ENCODE results near the gene KRTAP5-2. TPM values are rescaled to one million over a fixed set of nuclear protein-coding genes. Genes with fewer than 3 reads are reported as not detected.
"Not testable (repeated sequence)": the region's sequence is repeated elsewhere in the genome, so short reads cannot be mapped to it uniquely, and the experiment has no call there.

Gene KRTAP5-2
- total and polyA plus RNA-seq, 10 donors, result not detected

GRCh38 chr11:1622086-1622485 is 24.0 kb upstream of the KRTAP5-2 start, which contains the start of gene KRTAP5-4:
KRTAP5-4 (minus strand) TSS chr11:1622138; CDS start chr11:1622093, 45 bp downstream.
- TF ChIP-seq CTCF (IDR thresholded peaks at IDR 0.05 in 8 of 11, conservative IDR thresholded peaks at IDR 0.05 in 3 of 11) (no peak), POLR2AphosphoS5 (IDR thresholded peaks at IDR 0.05) (no peak), POLR2A (IDR thresholded peaks at IDR 0.05) (no peak)
- no peaks in the 10 kb centered on the region for H3K9me3 ChIP-seq
- H3K4me3 ChIP-seq, result no peak within 1 kb of the TSS
- peaks cover 0 to 21% (median 0%) of the 10 kb centered on the region in 7 donors for H3K27me3 ChIP-seq (replicated peaks in 1 of 7)
- no peaks in the 10 kb centered on the region for H3K36me3 ChIP-seq
- intact Hi-C loops (cut with DNase I; ENCODE audit: low total_unique reads), result no loop called here
- no peak within 1 kb of the TSS for H3K27ac ChIP-seq
- no peaks in the 10 kb centered on the region for H3K4me1 ChIP-seq
- no peak for DNase-seq
- WGBS, 5 donors, result 35 to 59% (median 47%) methylated on average over 1 of the region's 1 CpG

GRCh38 chr11:1619449-1619848 is 21.4 kb upstream of the KRTAP5-2 start:
- intact Hi-C loops (cut with DNase I; ENCODE audit: low total_unique reads), result no loop called here
- no peak for TF ChIP-seq CTCF (IDR thresholded peaks at IDR 0.05 in 8 of 11, conservative IDR thresholded peaks at IDR 0.05 in 3 of 11)
- TF ChIP-seq POLR2A (IDR thresholded peaks at IDR 0.05), result no peak
- TF ChIP-seq POLR2AphosphoS5 (IDR thresholded peaks at IDR 0.05), result no peak
- 34 to 42% (median 37%) methylated on average over 10 of the region's 10 CpGs for WGBS, 5 donors
- DNase-seq, result peak; percentile 40
- H3K9me3 ChIP-seq, result no peaks in the 10 kb centered on the region
- no peaks in the 10 kb centered on the region for H3K36me3 ChIP-seq
- peaks cover 0 to 23% (median 4%) of the 10 kb centered on the region in 7 donors for H3K27me3 ChIP-seq (replicated peaks in 1 of 7)
- no peak overlapping the region for H3K4me3 ChIP-seq
- H3K27ac ChIP-seq, result no peak overlapping the region
- H3K4me1 ChIP-seq, result no peaks in the 10 kb centered on the region

GRCh38 chr11:1618231-1618630 is 20.1 kb upstream of the KRTAP5-2 start:
- no peaks in the 10 kb centered on the region for H3K9me3 ChIP-seq
- H3K4me3 ChIP-seq, result no peak overlapping the region
- H3K27ac ChIP-seq, result no peak overlapping the region
- H3K4me1 ChIP-seq, result no peaks in the 10 kb centered on the region
- H3K36me3 ChIP-seq, result no peaks in the 10 kb centered on the region
- TF ChIP-seq CTCF (IDR thresholded peaks at IDR 0.05 in 8 of 11, conservative IDR thresholded peaks at IDR 0.05 in 3 of 11) (no peak), POLR2AphosphoS5 (IDR thresholded peaks at IDR 0.05) (no peak), POLR2A (IDR thresholded peaks at IDR 0.05) (no peak)
- peaks cover 0 to 26% (median 4%) of the 10 kb centered on the region in 7 donors for H3K27me3 ChIP-seq (replicated peaks in 1 of 7)
- intact Hi-C loops (cut with DNase I; ENCODE audit: low total_unique reads), result no loop called here
- WGBS, 5 donors, result 85 to 91% (median 86%) methylated on average over 10 of the region's 10 CpGs
- DNase-seq, result no peak

GRCh38 chr11:1608363-1608762 is 10.3 kb upstream of the KRTAP5-2 start, which contains the start of gene KRTAP5-3:
KRTAP5-3 (minus strand) TSS chr11:1608463; CDS start chr11:1608385, 78 bp downstream.
- Histone ChIP-seq H3K27me3 (replicated peaks in 1 of 7) (peaks cover 0 to 40% (median 0%) of the 10 kb centered on the region in 7 donors), H3K4me1 (no peaks in the 10 kb centered on the region), H3K9me3 (no peaks in the 10 kb centered on the region), H3K27ac (no peak within 1 kb of the TSS), H3K4me3 (no peak within 1 kb of the TSS), H3K36me3 (no peaks in the 10 kb centered on the region)
- intact Hi-C loops (cut with DNase I; ENCODE audit: low total_unique reads), result no loop called here
- DNase-seq, result peak; percentile 18
- no peak for TF ChIP-seq CTCF (IDR thresholded peaks at IDR 0.05 in 8 of 11, conservative IDR thresholded peaks at IDR 0.05 in 3 of 11)
- TF ChIP-seq POLR2AphosphoS5 (IDR thresholded peaks at IDR 0.05), result no peak
- TF ChIP-seq POLR2A (IDR thresholded peaks at IDR 0.05), result no peak
- WGBS, 5 donors, result 68 to 81% (median 77%) methylated on average over 4 of the region's 4 CpGs

- peak; percentile 43 for DNase-seq
- 52 to 68% (median 54%) methylated on average over 3 to 5 of the region's 5 CpGs; no CpG with 5 or more reads in 1 of the 5 donors for WGBS, 5 donors
- H3K27me3 ChIP-seq (replicated peaks in 1 of 7), result peaks cover 0 to 40% (median 0%) of the 10 kb centered on the region in 7 donors
Observed at GRCh38 chr11:1607901-1608300, 9.8 kb upstream of the KRTAP5-2 start.

GRCh38 chr11:1607156-1607845 is 9.2 kb upstream of the KRTAP5-2 start:
- 46 to 53% (median 49%) methylated on average over 18 of the region's 18 CpGs for WGBS, 5 donors
- H3K27me3 ChIP-seq (replicated peaks in 1 of 7), result peaks cover 0 to 41% (median 0%) of the 10 kb centered on the region in 7 donors
- DNase-seq, result peak; percentile 54
- H3K36me3 ChIP-seq; H3K9me3 ChIP-seq; H3K27ac ChIP-seq; H3K4me1 ChIP-seq; intact Hi-C loops (cut with DNase I; ENCODE audit: low total_unique reads); H3K4me3 ChIP-seq: not testable (repeated sequence)

More at GRCh38 chr11:1607901-1608300, 9.8 kb upstream of the KRTAP5-2 start:
- H3K27ac ChIP-seq; H3K9me3 ChIP-seq; H3K4me1 ChIP-seq; H3K36me3 ChIP-seq; H3K4me3 ChIP-seq; intact Hi-C loops (cut with DNase I; ENCODE audit: low total_unique reads): not testable (repeated sequence)

Data from spleen (tissue), 11 donors.